Measurements from ENCODE around the gene PSMB7.

The PSMB7 gene

DNA sequence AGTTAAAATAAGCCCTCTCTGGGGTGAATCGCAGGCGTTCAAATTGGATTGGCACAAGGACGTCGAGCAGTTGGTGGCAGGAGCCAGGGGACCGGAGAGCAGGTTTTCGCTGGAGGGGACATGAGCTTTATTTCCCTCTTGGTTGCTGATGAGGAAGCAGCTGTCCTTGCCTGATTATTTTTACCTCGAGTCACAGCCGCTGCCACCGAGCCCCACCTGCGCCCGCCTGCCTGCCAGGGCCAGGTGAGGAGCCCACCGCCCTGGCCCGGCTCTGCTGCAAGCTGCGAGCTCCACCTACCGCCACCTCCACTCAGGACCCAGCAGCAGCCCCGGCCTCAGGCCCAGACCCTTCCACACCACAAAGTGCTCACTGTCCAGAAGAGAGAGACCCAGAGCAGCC is 26.0 kb upstream of the PSMB7 start:
- no peak for TF ChIP-seq EZH2phosphoT487 (conservative IDR thresholded peaks at IDR 0.05; ENCODE audit: low read length)
- TF ChIP-seq, protein P1, sequence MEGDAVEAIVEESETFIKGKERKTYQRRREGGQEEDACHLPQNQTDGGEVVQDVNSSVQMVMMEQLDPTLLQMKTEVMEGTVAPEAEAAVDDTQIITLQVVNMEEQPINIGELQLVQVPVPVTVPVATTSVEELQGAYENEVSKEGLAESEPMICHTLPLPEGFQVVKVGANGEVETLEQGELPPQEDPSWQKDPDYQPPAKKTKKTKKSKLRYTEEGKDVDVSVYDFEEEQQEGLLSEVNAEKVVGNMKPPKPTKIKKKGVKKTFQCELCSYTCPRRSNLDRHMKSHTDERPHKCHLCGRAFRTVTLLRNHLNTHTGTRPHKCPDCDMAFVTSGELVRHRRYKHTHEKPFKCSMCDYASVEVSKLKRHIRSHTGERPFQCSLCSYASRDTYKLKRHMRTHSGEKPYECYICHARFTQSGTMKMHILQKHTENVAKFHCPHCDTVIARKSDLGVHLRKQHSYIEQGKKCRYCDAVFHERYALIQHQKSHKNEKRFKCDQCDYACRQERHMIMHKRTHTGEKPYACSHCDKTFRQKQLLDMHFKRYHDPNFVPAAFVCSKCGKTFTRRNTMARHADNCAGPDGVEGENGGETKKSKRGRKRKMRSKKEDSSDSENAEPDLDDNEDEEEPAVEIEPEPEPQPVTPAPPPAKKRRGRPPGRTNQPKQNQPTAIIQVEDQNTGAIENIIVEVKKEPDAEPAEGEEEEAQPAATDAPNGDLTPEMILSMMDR (IDR thresholded peaks at IDR 0.05; ENCODE audit: insufficient read depth, low read length, poor library complexity, severe bottlenecking) = no peak

DNA sequence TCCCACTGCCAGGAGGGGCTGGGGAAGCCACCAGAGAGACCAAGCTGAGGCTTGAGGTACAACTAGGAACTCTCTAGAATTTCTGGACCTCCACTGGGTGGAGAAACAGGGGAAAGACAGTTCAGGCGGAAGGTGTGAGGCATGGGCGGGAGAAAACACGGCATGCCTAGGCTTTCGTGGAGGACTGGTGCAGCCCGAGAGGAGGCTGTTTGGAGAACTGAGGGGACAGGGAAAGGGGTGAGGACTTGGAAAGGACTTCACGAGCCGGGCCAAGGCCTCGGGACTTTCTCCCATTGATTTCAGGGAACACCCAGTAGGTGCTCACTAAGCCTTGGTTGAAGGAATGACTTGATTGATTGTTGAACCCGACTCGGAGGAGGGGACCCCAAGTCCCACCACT is 25.5 kb upstream of the PSMB7 start:
- Histone ChIP-seq H3K36me3 (ENCODE audit: low read length) (no peaks in the 10 kb centered on the region), H3K27ac (ENCODE audit: low read depth, low read length) (no peak overlapping the region), H3K9me3 (ENCODE audit: insufficient read depth, low read length) (no peaks in the 10 kb centered on the region), H3K27me3 (ENCODE audit: low read length) (no peaks in the 10 kb centered on the region), H3K9me2 (replicated peaks; ENCODE audit: insufficient read depth, low read length) (no peaks in the 10 kb centered on the region), H3F3A (ENCODE audit: insufficient read depth) (no peaks in the 10 kb centered on the region), H3K4me3 (ENCODE audit: insufficient read depth, low read length, poor library complexity, severe bottlenecking) (no peak overlapping the region), H3K9ac (ENCODE audit: low read length) (no peak overlapping the region), H3K4me2 (ENCODE audit: low read depth, low read length, poor library complexity, severe bottlenecking) (no peak overlapping the region), H2AFZ (ENCODE audit: low read depth, low read length, severe bottlenecking) (no peak overlapping the region), H4K20me1 (ENCODE audit: low read depth, low read length) (no peaks in the 10 kb centered on the region), H3K79me2 (ENCODE audit: insufficient read depth, low read length) (no peaks in the 10 kb centered on the region)
- TF ChIP-seq, protein P1 (IDR thresholded peaks at IDR 0.05; ENCODE audit: insufficient read depth, low read length, poor library complexity, severe bottlenecking) = no peak
- no peak for TF ChIP-seq EZH2phosphoT487 (conservative IDR thresholded peaks at IDR 0.05; ENCODE audit: low read length)

More for the DNA sequence above, 26.0 kb upstream of the PSMB7 start:
- Histone ChIP-seq H3K36me3 (ENCODE audit: low read length) (no peaks in the 10 kb centered on the region), H2AFZ (ENCODE audit: low read depth, low read length, severe bottlenecking) (no peak overlapping the region), H3K9ac (ENCODE audit: low read length) (no peak overlapping the region), H4K20me1 (ENCODE audit: low read depth, low read length) (no peaks in the 10 kb centered on the region), H3K27me3 (ENCODE audit: low read length) (no peaks in the 10 kb centered on the region), H3K4me2 (ENCODE audit: low read depth, low read length, poor library complexity, severe bottlenecking) (no peak overlapping the region), H3F3A (ENCODE audit: insufficient read depth) (no peaks in the 10 kb centered on the region), H3K27ac (ENCODE audit: low read depth, low read length) (no peak overlapping the region), H3K9me2 (replicated peaks; ENCODE audit: insufficient read depth, low read length) (no peaks in the 10 kb centered on the region), H3K4me3 (ENCODE audit: insufficient read depth, low read length, poor library complexity, severe bottlenecking) (no peak overlapping the region), H3K79me2 (ENCODE audit: insufficient read depth, low read length) (no peaks in the 10 kb centered on the region), H3K9me3 (ENCODE audit: insufficient read depth, low read length) (no peaks in the 10 kb centered on the region)

DNA sequence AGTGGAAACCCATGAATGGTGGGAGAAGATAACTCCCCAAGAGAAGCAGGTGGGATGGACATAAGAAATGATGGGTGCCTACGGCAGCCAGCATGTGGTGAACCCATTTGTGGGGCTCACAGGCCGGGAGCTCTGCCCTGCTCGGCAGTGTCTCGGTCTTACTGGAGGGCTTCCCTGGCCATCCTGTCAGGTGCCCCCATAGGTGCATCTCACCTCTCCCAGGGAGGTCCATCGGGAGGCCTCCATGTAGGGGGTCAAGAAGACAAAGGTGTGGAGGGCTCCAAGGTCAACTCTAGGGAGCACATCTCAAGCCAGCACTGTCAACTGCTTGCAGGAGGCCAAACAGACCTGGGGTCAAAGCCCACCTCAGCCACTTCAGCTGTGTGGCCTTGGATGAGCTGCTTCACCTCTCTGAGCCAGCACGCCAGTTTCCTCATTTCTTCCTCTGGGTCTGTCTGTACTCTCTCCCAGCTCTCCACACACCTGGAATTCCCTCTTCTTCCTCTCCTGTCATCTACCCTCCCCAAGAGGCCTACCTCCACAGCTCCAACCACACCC is 24.5 kb upstream of the PSMB7 start:
- Histone ChIP-seq H3K79me2 (ENCODE audit: insufficient read depth, low read length) (no peaks in the 10 kb centered on the region), H3K4me3 (ENCODE audit: insufficient read depth, low read length, poor library complexity, severe bottlenecking) (no peak overlapping the region), H3K9me2 (replicated peaks; ENCODE audit: insufficient read depth, low read length) (no peaks in the 10 kb centered on the region), H3K9me3 (ENCODE audit: insufficient read depth, low read length) (no peaks in the 10 kb centered on the region), H3K4me2 (ENCODE audit: low read depth, low read length, poor library complexity, severe bottlenecking) (no peak overlapping the region), H3K27me3 (ENCODE audit: low read length) (no peaks in the 10 kb centered on the region), H3F3A (ENCODE audit: insufficient read depth) (no peaks in the 10 kb centered on the region), H2AFZ (ENCODE audit: low read depth, low read length, severe bottlenecking) (no peak overlapping the region), H3K9ac (ENCODE audit: low read length) (no peak overlapping the region), H4K20me1 (ENCODE audit: low read depth, low read length) (no peaks in the 10 kb centered on the region), H3K27ac (ENCODE audit: low read depth, low read length) (no peak overlapping the region), H3K36me3 (ENCODE audit: low read length) (no peaks in the 10 kb centered on the region)
- TF ChIP-seq EZH2phosphoT487 (conservative IDR thresholded peaks at IDR 0.05; ENCODE audit: low read length) = no peak
- TF ChIP-seq, protein P1 (IDR thresholded peaks at IDR 0.05; ENCODE audit: insufficient read depth, low read length, poor library complexity, severe bottlenecking) = no peak
